CD4-positive, alpha-beta T cell treated with Interleukin-12 subunit alpha and Interleukin-12 subunit beta, for 1 hour (primary cell): ENCODE measurements around the gene PFKM.

Experiments used
- DNase-seq: peaks from one replicate; pipeline ENCODE4 v3.0.0-alpha.2; 2020

Gene PFKM

GRCh38 chr12:48189331-48190125 is 70.4 kb downstream of the PFKM start:
- DNase-seq: peak; percentile 81

- DNase-seq: no peak
Observed at GRCh38 chr12:48191096-48191495, 71.9 kb downstream of the PFKM start.

GRCh38 chr12:48192861-48193260 is 73.7 kb downstream of the PFKM start:
- DNase-seq: no peak

- no peak for DNase-seq
Observed at GRCh38 chr12:48193623-48194022, 74.5 kb downstream of the PFKM start.

GRCh38 chr12:48194799-48195201 is 75.6 kb downstream of the PFKM start:
- no peak for DNase-seq
